ENCODE results near the gene CORIN. TPM values are rescaled to one million over a fixed set of nuclear protein-coding genes. Genes with fewer than 3 reads are reported as not detected.

The CORIN gene
- total and polyA plus RNA-seq, 2 donors (not counting 1 experiment from before 2014, with no cell fraction given), result 0.25 TPM; not detected in 1

GRCh38 chr4:47561331-47561730 lies 276.5 kb downstream of the CORIN start:
- Mint-ChIP-seq H3K27me3 (no peaks in the 10 kb centered on the region), H3K27ac (no peak overlapping the region), H3K4me1 (peaks cover 11% of the 10 kb centered on the region), H3K9me3 (ENCODE audit: insufficient read depth) (no peaks in the 10 kb centered on the region), H3K4me3 (no peak overlapping the region)
- H2AFZ ChIP-seq (ENCODE audit: insufficient read depth, low read depth, low read length, poor library complexity, severe bottlenecking), result no peak overlapping the region
- CTCF ChIA-PET, result interaction anchor here (1.6 kb wide), 1 partner anchor 98 kb away, joined by 5 read pairs; the partner anchor contains the start of gene COMMD8
- POLR2A ChIA-PET, result no interaction called here
- peaks cover 0 to 5% of the 10 kb centered on the region in 2 donors for H3K4me1 ChIP-seq (ENCODE audit: control insufficient read depth in 2 of 2, insufficient read depth in 2 of 2, low read length in 2 of 2)
- no peak overlapping the region for H3K4me2 ChIP-seq (replicated peaks; ENCODE audit: low read depth, low read length, poor library complexity, severe bottlenecking)
- H3K9me3 ChIP-seq (ENCODE audit: control extremely low read depth in 1 of 3, control insufficient read depth in 2 of 3, insufficient read depth in 1 of 3, low read length in 2 of 3), result no peaks in the 10 kb centered on the region
- peaks cover 4 to 24% of the 10 kb centered on the region in 2 experiments for H3K36me3 ChIP-seq (replicated peaks in 1 of 2; ENCODE audit: control extremely low read depth in 1 of 2, control insufficient read depth in 1 of 2, extremely low read depth in 1 of 2, insufficient read depth in 2 of 2, low read length in 1 of 2)
- H3K9ac ChIP-seq (ENCODE audit: low read length), result no peak overlapping the region
- TF ChIP-seq CTCF (IDR thresholded peaks at IDR 0.05), result no peak
- no peak for TF ChIP-seq EZH2 (IDR thresholded peaks at IDR 0.05; ENCODE audit: borderline replicate concordance, insufficient read depth, low read depth, low read length, poor library complexity, severe bottlenecking)
- intact Hi-C loops (cut with micrococcal nuclease), result loop anchor here (5.0 to 10.0 kb wide), 2 partner anchors 49 to 627 kb away; no protein-coding TSS in a partner anchor
- H3K4me3 ChIP-seq (ENCODE audit: control extremely low read depth in 1 of 5, extremely low read depth in 1 of 5, insufficient read depth in 1 of 5, low read depth in 2 of 5, low read length in 4 of 5), result no peak overlapping the region
- H3K27me3 ChIP-seq (replicated peaks in 1 of 4; ENCODE audit: control extremely low read depth in 1 of 4, control insufficient read depth in 3 of 4, insufficient read depth in 4 of 4, low read length in 3 of 4), result no peaks in the 10 kb centered on the region
- H4K20me1 ChIP-seq (ENCODE audit: control insufficient read depth, insufficient read depth, low read length, poor library complexity, severe bottlenecking), result no peaks in the 10 kb centered on the region
- WGBS (ENCODE audit: insufficient coverage), result no CpG with 5 or more reads among the region's 1 CpG
- no peak for DNase-seq
- no peak overlapping the region for H3K27ac ChIP-seq (ENCODE audit: low read length in 2 of 2)
- no peak for ATAC-seq (ENCODE audit: low read depth)
- no peaks in the 10 kb centered on the region for H3K79me2 ChIP-seq (ENCODE audit: control insufficient read depth, insufficient read depth, low read length)

GRCh38 chr4:47560682-47561081 lies 277.2 kb downstream of the CORIN start:
- intact Hi-C loops (cut with micrococcal nuclease), result loop anchor here (5.0 to 10.0 kb wide), 2 partner anchors 48 to 626 kb away; no protein-coding TSS in a partner anchor
- peaks cover 11% of the 10 kb centered on the region for H3K4me1 Mint-ChIP-seq
- peak overlapping the region; percentile 41 for H3K27ac Mint-ChIP-seq
- H3K4me3 Mint-ChIP-seq, result no peak overlapping the region
- H3K4me3 ChIP-seq (ENCODE audit: control extremely low read depth in 1 of 5, extremely low read depth in 1 of 5, insufficient read depth in 1 of 5, low read depth in 2 of 5, low read length in 4 of 5), result no peak overlapping the region
- H3K9ac ChIP-seq (ENCODE audit: low read length), result no peak overlapping the region
- ChIA-PET POLR2A (no interaction called here), CTCF (interaction anchor here (1.6 kb wide), 1 partner anchor 97 kb away, joined by 5 read pairs; the partner anchor contains the start of gene COMMD8)
- DNase-seq (no peak), ATAC-seq (ENCODE audit: low read depth) (no peak)
- H3K27me3 ChIP-seq (replicated peaks in 1 of 4; ENCODE audit: control extremely low read depth in 1 of 4, control insufficient read depth in 3 of 4, insufficient read depth in 4 of 4, low read length in 3 of 4), result no peaks in the 10 kb centered on the region
- peaks cover 4 to 23% of the 10 kb centered on the region in 2 experiments for H3K36me3 ChIP-seq (replicated peaks in 1 of 2; ENCODE audit: control extremely low read depth in 1 of 2, control insufficient read depth in 1 of 2, extremely low read depth in 1 of 2, insufficient read depth in 2 of 2, low read length in 1 of 2)
- H4K20me1 ChIP-seq (ENCODE audit: control insufficient read depth, insufficient read depth, low read length, poor library complexity, severe bottlenecking), result no peaks in the 10 kb centered on the region
- no peaks in the 10 kb centered on the region for H3K9me3 Mint-ChIP-seq (ENCODE audit: insufficient read depth)
- TF ChIP-seq EZH2 (IDR thresholded peaks at IDR 0.05; ENCODE audit: borderline replicate concordance, insufficient read depth, low read depth, low read length, poor library complexity, severe bottlenecking) (no peak), CTCF (IDR thresholded peaks at IDR 0.05) (no peak)
- H3K9me3 ChIP-seq (ENCODE audit: control extremely low read depth in 1 of 3, control insufficient read depth in 2 of 3, insufficient read depth in 1 of 3, low read length in 2 of 3), result no peaks in the 10 kb centered on the region
- H3K27ac ChIP-seq (ENCODE audit: low read length in 2 of 2), result no peak overlapping the region
- no peaks in the 10 kb centered on the region for H3K79me2 ChIP-seq (ENCODE audit: control insufficient read depth, insufficient read depth, low read length)
- H2AFZ ChIP-seq (ENCODE audit: insufficient read depth, low read depth, low read length, poor library complexity, severe bottlenecking), result no peak overlapping the region
- no peak overlapping the region for H3K4me2 ChIP-seq (replicated peaks; ENCODE audit: low read depth, low read length, poor library complexity, severe bottlenecking)
- no peaks in the 10 kb centered on the region for H3K27me3 Mint-ChIP-seq
- H3K4me1 ChIP-seq (ENCODE audit: control insufficient read depth in 2 of 2, insufficient read depth in 2 of 2, low read length in 2 of 2), result peaks cover 0 to 5% of the 10 kb centered on the region in 2 donors
- no CpG with 5 or more reads among the region's 1 CpG for WGBS (ENCODE audit: insufficient coverage)

All from B cell (primary cell).